ENCODE data around the gene VCAN. TPM values are rescaled to one million over a fixed set of nuclear protein-coding genes. Genes with fewer than 3 reads are reported as not detected.

The VCAN gene
- total and polyA plus RNA-seq, 2 of the 8 experiments (the other 6 are each of a cell fraction or from before 2014, with no cell fraction given), result 146 to 404 TPM

DNA sequence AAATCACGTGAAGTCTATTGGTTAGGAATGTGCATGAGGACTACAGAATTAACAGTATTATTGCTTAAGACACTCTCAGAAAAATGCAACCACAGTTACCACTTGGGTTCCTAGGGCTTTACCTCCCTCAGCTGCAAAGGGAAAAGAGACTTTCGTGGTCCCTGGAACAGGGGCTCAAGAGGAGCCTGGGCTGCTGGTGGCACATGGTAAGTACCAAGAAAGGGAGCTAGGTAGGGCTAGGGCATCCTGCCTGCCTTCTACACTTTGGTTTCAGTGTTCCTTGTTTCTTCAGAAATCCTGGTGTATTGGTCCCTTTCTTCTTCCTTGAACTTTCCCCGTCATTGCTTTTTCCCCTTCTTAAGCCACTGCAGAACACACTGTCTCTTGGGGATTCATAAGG lies 7.3 kb upstream of the VCAN start:
- Histone ChIP-seq H3K14ac (ENCODE audit: insufficient read length) (no peak overlapping the region), H3K36me3 (ENCODE audit: control insufficient read depth in 2 of 4, insufficient read depth in 4 of 4, low read length in 3 of 4) (no peaks in the 10 kb centered on the region), H4K91ac (replicated peaks; ENCODE audit: insufficient read length, low read length) (peak overlapping the region; percentile 71), H3K23ac (ENCODE audit: insufficient read length) (no peak overlapping the region), H3K4me3 (ENCODE audit: extremely low read depth in 1 of 4, insufficient read depth in 2 of 4, low read depth in 3 of 4, low read length in 4 of 4) (peak overlapping the region in 1 of 4 experiments; percentile 38; a peak in 1 of 8 replicates), H3K4me1 (replicated peaks in 1 of 4; ENCODE audit: control insufficient read depth in 3 of 4, insufficient read depth in 4 of 4, low read length in 3 of 4) (peaks cover 2 to 27% (median 11%) of the 10 kb centered on the region in 4 experiments; a peak in 5 of 7 replicates), H3K79me2 (ENCODE audit: control insufficient read depth in 1 of 2, insufficient read depth in 2 of 2, low read length in 2 of 2) (no peaks in the 10 kb centered on the region), H2BK120ac (replicated peaks; ENCODE audit: low read depth, low read length) (no peak overlapping the region), H3K4me2 (ENCODE audit: insufficient read depth in 1 of 2, low read depth in 2 of 2, low read length in 2 of 2) (peak overlapping the region in 1 of 2 experiments; percentile 62; a peak in 2 of 4 replicates), H2AFZ (ENCODE audit: low read length) (peak overlapping the region; percentile 46), H4K5ac (ENCODE audit: insufficient read length, low read depth, low read length) (no peak overlapping the region), H3K27ac (ENCODE audit: low read depth, low read length) (no peak overlapping the region), H3K18ac (ENCODE audit: extremely low read depth, low read length) (peak overlapping the region; percentile 65; the same call in 1 of the 2 replicates), H2BK15ac (ENCODE audit: low read length) (no peak overlapping the region), H4K8ac (ENCODE audit: extremely low read depth, insufficient read depth, low read length) (no peak overlapping the region), H2BK20ac (ENCODE audit: low read length) (no peak overlapping the region; the same call in 1 of the 2 replicates), H3K9me3 (ENCODE audit: insufficient read depth in 2 of 2, low read depth in 1 of 2, low read length in 1 of 2) (no peaks in the 10 kb centered on the region), H3K56ac (replicated peaks; ENCODE audit: insufficient read length, low read depth, low read length) (no peak overlapping the region), H3K4ac (replicated peaks; ENCODE audit: insufficient read length, low read depth, low read length) (peak overlapping the region; percentile 6), H3K23me2 (ENCODE audit: low read depth, low read length) (no peaks in the 10 kb centered on the region), H2AK5ac (ENCODE audit: low read depth, low read length) (no peak overlapping the region), H4K20me1 (replicated peaks in 1 of 2; ENCODE audit: control insufficient read depth in 1 of 2, insufficient read depth in 2 of 2, low read length in 2 of 2) (no peaks in the 10 kb centered on the region), H3K79me1 (ENCODE audit: low read depth, low read length) (no peaks in the 10 kb centered on the region), H3K27me3 (replicated peaks in 1 of 4; ENCODE audit: control insufficient read depth in 3 of 4, extremely low read depth in 1 of 4, insufficient read depth in 3 of 4, low read length in 3 of 4) (no peaks in the 10 kb centered on the region), H3K9ac (replicated peaks in 1 of 4; ENCODE audit: extremely low read depth in 1 of 4, low read depth in 3 of 4, low read length in 3 of 4) (no peak overlapping the region), H2BK12ac (ENCODE audit: low read depth, low read length) (peak overlapping the region; percentile 82), H2BK5ac (ENCODE audit: low read depth, low read length) (0 out of 2 replicates have a peak overlapping the region, but pooled peaks have one; percentile 19)
- no peak for DNase-seq (ENCODE audit: low read depth in 1 of 2, low spot score in 2 of 2)
- 77% methylated on average over 3 of the region's 3 CpGs; no CpG with 5 or more reads in 1 of the 2 experiments for WGBS, 2 experiments (ENCODE audit: extremely low coverage in 1 of 2, insufficient coverage in 1 of 2, insufficient read length in 1 of 2, insufficient replicate concordance in 2 of 2, low coverage in 1 of 2, low lambda C conversion rate in 2 of 2, missing lambda C conversion rate in 1 of 2)
- POLR2A ChIA-PET (ENCODE audit: partially characterized antibody), result interaction anchor here (1.1 to 1.5 kb wide), 2 partner anchors 9 to 13 kb away, joined by 5 to 6 read pairs; no protein-coding TSS in a partner anchor
- CTCF ChIA-PET (ENCODE audit: partially characterized antibody), result interaction anchor here (0.6 to 2.0 kb wide), 4 partner anchors 9 to 391 kb away, joined by 3 to 12 read pairs (median 4); no protein-coding TSS in a partner anchor
- FAIRE-seq, result no peak
- TF ChIP-seq, protein P1, sequence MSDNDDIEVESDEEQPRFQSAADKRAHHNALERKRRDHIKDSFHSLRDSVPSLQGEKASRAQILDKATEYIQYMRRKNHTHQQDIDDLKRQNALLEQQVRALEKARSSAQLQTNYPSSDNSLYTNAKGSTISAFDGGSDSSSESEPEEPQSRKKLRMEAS (IDR thresholded peaks at IDR 0.05), result peak; percentile 41; the same call in 1 of the 2 replicates
- no peak for TF ChIP-seq NRF1 (IDR thresholded peaks at IDR 0.05; ENCODE audit: low read depth, low read length)

Measured in H1 (cell line).